Measurements from ENCODE around the gene CC2D1A. TPM values are rescaled to one million over a fixed set of nuclear protein-coding genes. Genes with fewer than 3 reads are reported as not detected.

Gene CC2D1A
- total and polyA plus RNA-seq, 7 donors: 20.1 to 31.7 (median 23.7) TPM

- Histone ChIP-seq H3K27me3 (ENCODE audit: insufficient read depth in 3 of 3, low read length in 2 of 3) (no peaks in the 10 kb centered on the region), H3K9me3 (no peaks in the 10 kb centered on the region), H3K4me3 (no peak overlapping the region), H3K36me3 (ENCODE audit: insufficient read depth in 1 of 2, low read depth in 1 of 2) (no peaks in the 10 kb centered on the region), H3K4me1 (peaks cover 15% of the 10 kb centered on the region), H3K27ac (peak overlapping the region; percentile 53)
- no peak for ATAC-seq
- no peak for DNase-seq
- intact Hi-C loops (cut with DNase I): loop anchor here (2.0 to 10.0 kb wide), 3 partner anchors 162 to 464 kb away; partner anchors contain the start of gene MISP3 (in 1 of the 2)
- 54 to 63% (median 56%) methylated on average over 12 of the region's 12 CpGs for WGBS, 3 donors
- TF ChIP-seq CTCF (IDR thresholded peaks at IDR 0.05): no peak
Measured at GRCh38 chr19:13881251-13881691, 24.7 kb upstream of the CC2D1A start.

GRCh38 chr19:13881692-13882418 lies 24.1 kb upstream of the CC2D1A start:
- no peak for ATAC-seq
- TF ChIP-seq CTCF (IDR thresholded peaks at IDR 0.05): no peak
- peak overlapping the region; percentile 53 for H3K27ac ChIP-seq

GRCh38 chr19:13882419-13882795 lies 23.6 kb upstream of the CC2D1A start:
- no peak overlapping the region for H3K4me3 ChIP-seq
- ATAC-seq: no peak
- H3K4me1 ChIP-seq: peaks cover 15% of the 10 kb centered on the region
- 87 to 88% (median 88%) methylated on average over 5 of the region's 5 CpGs for WGBS, 3 donors
- TF ChIP-seq CTCF (IDR thresholded peaks at IDR 0.05): no peak
- no peaks in the 10 kb centered on the region for H3K9me3 ChIP-seq
- H3K27ac ChIP-seq: peak overlapping the region; percentile 53
- no peaks in the 10 kb centered on the region for H3K36me3 ChIP-seq (ENCODE audit: insufficient read depth in 1 of 2, low read depth in 1 of 2)
- no peak for DNase-seq
- intact Hi-C loops (cut with DNase I): loop anchor here (5.0 to 10.0 kb wide), 2 partner anchors 190 to 462 kb away; partner anchors contain the start of gene MISP3 (in 1 of the 2)
- no peaks in the 10 kb centered on the region for H3K27me3 ChIP-seq (ENCODE audit: insufficient read depth in 3 of 3, low read length in 2 of 3)

More at GRCh38 chr19:13881692-13882418, 24.1 kb upstream of the CC2D1A start:
- Histone ChIP-seq H3K27me3 (ENCODE audit: insufficient read depth in 3 of 3, low read length in 2 of 3) (no peaks in the 10 kb centered on the region), H3K9me3 (no peaks in the 10 kb centered on the region), H3K4me3 (no peak overlapping the region), H3K36me3 (ENCODE audit: insufficient read depth in 1 of 2, low read depth in 1 of 2) (no peaks in the 10 kb centered on the region), H3K4me1 (peaks cover 15% of the 10 kb centered on the region)
- intact Hi-C loops (cut with DNase I): loop anchor here (2.0 to 10.0 kb wide), 3 partner anchors 161 to 463 kb away; partner anchors contain the start of gene MISP3 (in 1 of the 2)
- DNase-seq: peak in 1 of 2 donors; percentile 48
- 49 to 64% (median 53%) methylated on average over 16 to 17 of the region's 17 CpGs for WGBS, 3 donors

GRCh38 chr19:13882836-13883235 lies 23.2 kb upstream of the CC2D1A start:
- WGBS, 3 donors: 91 to 92% (median 91%) methylated on average over 12 of the region's 12 CpGs
- ATAC-seq: no peak
- H3K9me3 ChIP-seq: no peaks in the 10 kb centered on the region
- intact Hi-C loops (cut with DNase I): loop anchor here (5.0 to 10.0 kb wide), 2 partner anchors 189 to 462 kb away; partner anchors contain the start of gene MISP3 (in 1 of the 2)
- H3K27me3 ChIP-seq (ENCODE audit: insufficient read depth in 3 of 3, low read length in 2 of 3): no peaks in the 10 kb centered on the region
- no peak for TF ChIP-seq CTCF (IDR thresholded peaks at IDR 0.05)
- no peak for DNase-seq
- H3K27ac ChIP-seq: no peak overlapping the region
- peaks cover 15% of the 10 kb centered on the region for H3K4me1 ChIP-seq
- no peaks in the 10 kb centered on the region for H3K36me3 ChIP-seq (ENCODE audit: insufficient read depth in 1 of 2, low read depth in 1 of 2)
- no peak overlapping the region for H3K4me3 ChIP-seq

Data from psoas muscle (tissue), 8 donors.